Rectal smooth muscle tissue (tissue), 1 donor: Measurements from ENCODE around the gene TCP11L2.

Experiments used
- H3K27ac ChIP-seq: one replicate; pipeline ENCODE4 v1.7.0; 2013; ENCODE audit warnings: low read depth, low read length, inconsistent platforms
- H3K27me3 ChIP-seq: one replicate; pipeline ENCODE4 v1.7.0; 2013; ENCODE audit warnings: low read length; ENCODE audit not compliant: control insufficient read depth, insufficient read depth
- H3K36me3 ChIP-seq: one replicate; pipeline ENCODE4 v1.7.0; 2013; ENCODE audit warnings: low read length; ENCODE audit not compliant: control insufficient read depth, insufficient read depth
- H3K4me1 ChIP-seq: one replicate; pipeline ENCODE4 v1.7.0; 2013; ENCODE audit warnings: low read length; ENCODE audit not compliant: control insufficient read depth, insufficient read depth
- H3K4me3 ChIP-seq: one replicate; pipeline ENCODE4 v1.7.0; 2013; ENCODE audit warnings: low read length
- H3K9ac ChIP-seq: one replicate; pipeline ENCODE4 v1.7.0; 2013; ENCODE audit warnings: low read length

TCP11L2 gene

GRCh38 chr12:106315523-106315922, 13.0 kb downstream of the TCP11L2 start:
- Histone ChIP-seq H3K9ac (no peak overlapping the region), H3K4me1 (peaks cover 2% of the 10 kb centered on the region), H3K4me3 (no peak overlapping the region), H3K27me3 (no peaks in the 10 kb centered on the region), H3K27ac (no peak overlapping the region), H3K36me3 (peaks cover 23% of the 10 kb centered on the region)

GRCh38 chr12:106317406-106318082, 15.0 kb downstream of the TCP11L2 start:
- no peaks in the 10 kb centered on the region for H3K27me3 ChIP-seq
- no peak overlapping the region for H3K27ac ChIP-seq
- no peak overlapping the region for H3K9ac ChIP-seq
- no peak overlapping the region for H3K4me3 ChIP-seq
- peaks cover 2% of the 10 kb centered on the region for H3K4me1 ChIP-seq
- peaks cover 37% of the 10 kb centered on the region for H3K36me3 ChIP-seq

GRCh38 chr12:106321139-106321850, 18.8 kb downstream of the TCP11L2 start:
- no peak overlapping the region for H3K9ac ChIP-seq
- peaks cover 41% of the 10 kb centered on the region for H3K36me3 ChIP-seq
- H3K27ac ChIP-seq: no peak overlapping the region
- H3K27me3 ChIP-seq: no peaks in the 10 kb centered on the region
- H3K4me1 ChIP-seq: peaks cover 2% of the 10 kb centered on the region
- no peak overlapping the region for H3K4me3 ChIP-seq

DNA sequence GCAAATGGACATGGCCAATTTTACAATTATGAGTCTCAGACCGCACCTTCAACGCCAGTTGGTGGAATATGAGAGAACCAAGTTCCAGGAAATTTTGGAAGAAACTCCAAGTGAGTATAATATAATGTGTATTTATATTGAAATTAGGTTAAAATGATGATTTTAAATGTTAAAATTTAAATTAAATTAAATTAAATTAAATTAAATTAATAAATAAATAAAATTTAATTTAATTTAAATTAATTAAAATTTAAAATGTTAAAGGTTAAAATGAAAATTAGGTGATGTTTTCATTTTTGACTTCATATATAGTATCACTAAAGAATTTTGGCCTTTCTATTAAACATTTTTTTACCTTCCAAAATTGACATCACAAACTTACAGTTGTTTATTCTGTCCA, 21.0 kb downstream of the TCP11L2 start:
- Histone ChIP-seq H3K9ac (no peak overlapping the region), H3K36me3 (peaks cover 35% of the 10 kb centered on the region), H3K27me3 (no peaks in the 10 kb centered on the region), H3K4me1 (no peaks in the 10 kb centered on the region), H3K4me3 (no peak overlapping the region), H3K27ac (no peak overlapping the region)

DNA sequence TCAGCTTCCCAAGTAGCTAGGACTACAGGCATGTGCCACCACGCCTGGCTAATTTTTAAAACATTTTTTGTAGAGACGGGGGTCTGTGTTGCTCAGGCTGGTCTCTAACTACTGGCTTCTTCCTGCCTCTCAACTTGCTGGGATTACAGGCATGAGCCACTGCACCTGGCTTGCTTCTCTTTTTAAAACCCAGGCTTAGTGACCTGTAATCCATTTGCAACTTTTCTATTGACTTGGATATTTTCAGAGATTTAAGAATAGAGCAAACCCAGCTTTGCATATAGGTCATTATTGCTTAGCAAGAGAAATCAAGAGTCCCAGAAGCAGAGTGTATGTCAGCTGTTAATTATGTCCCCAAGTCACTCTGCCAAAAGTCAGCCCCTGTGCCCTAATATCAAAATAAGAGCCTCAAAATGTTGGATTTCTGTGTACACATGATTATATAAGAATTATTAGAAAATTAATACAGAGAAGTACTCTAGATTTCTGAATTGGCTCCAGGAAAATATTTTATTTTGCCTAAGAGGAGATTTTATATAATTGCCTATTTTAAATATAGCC, 24.9 kb downstream of the TCP11L2 start:
- H3K36me3 ChIP-seq: peaks cover 17% of the 10 kb centered on the region
- no peak overlapping the region for H3K9ac ChIP-seq
- H3K27ac ChIP-seq: no peak overlapping the region

GRCh38 chr12:106328735-106329134, 26.2 kb downstream of the TCP11L2 start:
- H3K27ac ChIP-seq: no peak overlapping the region
- H3K27me3 ChIP-seq: no peaks in the 10 kb centered on the region
- H3K4me3 ChIP-seq: no peak overlapping the region
- peaks cover 13% of the 10 kb centered on the region for H3K36me3 ChIP-seq
- H3K4me1 ChIP-seq: no peaks in the 10 kb centered on the region
- H3K9ac ChIP-seq: no peak overlapping the region

More for the DNA sequence above, 24.9 kb downstream of the TCP11L2 start:
- Histone ChIP-seq H3K27me3 (no peaks in the 10 kb centered on the region), H3K4me3 (no peak overlapping the region), H3K4me1 (no peaks in the 10 kb centered on the region)

DNA sequence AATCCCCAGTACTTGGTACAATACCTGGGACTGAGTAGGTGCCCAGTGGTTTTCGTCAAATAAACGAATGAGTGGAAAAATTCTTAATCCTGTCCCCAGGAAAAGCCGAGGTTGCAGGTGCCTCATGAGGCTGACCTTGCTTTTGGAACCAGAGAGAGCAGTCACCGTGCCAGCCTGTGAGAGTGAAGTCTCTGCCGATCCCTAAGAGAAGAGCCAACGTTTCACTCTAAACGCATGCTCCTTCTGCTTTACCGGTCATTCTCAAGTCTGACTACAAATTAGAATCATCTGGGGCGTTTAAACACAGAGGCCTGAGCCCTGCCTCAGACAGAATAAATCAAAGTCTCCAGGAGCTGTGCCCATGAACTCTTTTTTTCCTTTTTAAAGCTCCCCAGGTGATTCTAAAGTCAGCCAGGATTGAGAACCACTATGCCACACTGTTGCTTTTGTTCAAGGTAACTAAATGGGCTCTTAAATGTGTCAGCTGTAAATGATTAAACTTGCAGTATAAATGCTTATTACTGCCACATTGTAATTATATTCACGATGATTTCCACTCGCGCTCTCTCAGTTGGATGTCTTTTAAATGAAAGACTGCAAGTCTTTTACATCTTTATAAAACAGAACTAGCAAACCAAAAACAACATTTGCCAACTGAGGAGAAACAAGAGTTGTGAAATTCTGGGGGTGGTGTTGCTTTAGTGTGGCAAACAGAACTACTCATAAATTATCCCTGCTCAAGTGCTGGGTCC, 26.9 kb downstream of the TCP11L2 start:
- H3K9ac ChIP-seq: no peak overlapping the region
- no peaks in the 10 kb centered on the region for H3K27me3 ChIP-seq
- no peak overlapping the region for H3K27ac ChIP-seq
- no peaks in the 10 kb centered on the region for H3K4me1 ChIP-seq
- peaks cover 10% of the 10 kb centered on the region for H3K36me3 ChIP-seq
- no peak overlapping the region for H3K4me3 ChIP-seq

- no peaks in the 10 kb centered on the region for H3K4me1 ChIP-seq
- H3K27ac ChIP-seq: no peak overlapping the region
- no peak overlapping the region for H3K9ac ChIP-seq
- H3K27me3 ChIP-seq: no peaks in the 10 kb centered on the region
- H3K4me3 ChIP-seq: no peak overlapping the region
- peaks cover 7% of the 10 kb centered on the region for H3K36me3 ChIP-seq
These were observed 29.1 kb downstream of the TCP11L2 start for GRCh38 chr12:106331599-106331998.

DNA sequence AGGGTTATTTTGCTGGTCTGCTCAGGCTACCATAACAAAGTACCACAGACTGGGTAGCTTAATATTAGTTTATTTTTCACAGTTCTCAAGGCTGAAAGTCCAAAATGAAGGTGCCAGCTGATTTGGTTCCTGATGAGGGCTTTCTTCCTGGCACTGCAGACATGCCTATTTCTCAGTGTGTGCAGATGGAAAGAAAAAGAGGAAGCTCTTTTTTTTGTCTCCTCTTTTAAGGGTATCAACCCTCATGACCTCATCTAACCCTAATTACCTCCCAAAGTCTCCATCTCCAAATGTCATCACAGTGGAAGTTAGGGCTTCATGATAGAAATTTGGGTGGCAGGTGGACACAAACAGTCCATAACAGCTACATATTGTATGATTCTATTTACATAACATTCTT, 30.0 kb downstream of the TCP11L2 start:
- H3K27me3 ChIP-seq: no peaks in the 10 kb centered on the region
- H3K9ac ChIP-seq: no peak overlapping the region
- peaks cover 7% of the 10 kb centered on the region for H3K36me3 ChIP-seq
- H3K27ac ChIP-seq: no peak overlapping the region
- no peaks in the 10 kb centered on the region for H3K4me1 ChIP-seq
- H3K4me3 ChIP-seq: no peak overlapping the region

DNA sequence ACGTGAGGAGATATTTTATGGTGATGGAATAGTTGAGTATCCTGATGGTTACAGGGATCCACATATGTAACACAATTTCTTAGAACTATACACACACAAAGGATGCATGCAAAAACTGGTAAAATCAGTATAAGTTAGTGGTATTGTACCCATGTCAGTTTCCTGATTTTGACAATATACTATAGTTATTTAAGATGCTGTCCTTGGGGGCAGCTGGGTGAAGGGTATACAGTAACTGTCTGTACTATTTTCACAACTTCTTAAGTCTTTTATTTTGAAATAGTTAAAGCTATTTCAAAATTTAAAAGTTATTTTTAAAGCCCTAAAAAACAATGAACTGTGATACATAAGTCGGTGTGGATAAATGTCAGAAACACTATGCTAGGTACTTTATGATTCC, 30.5 kb downstream of the TCP11L2 start:
- Histone ChIP-seq H3K27me3 (no peaks in the 10 kb centered on the region), H3K4me3 (no peak overlapping the region), H3K9ac (no peak overlapping the region), H3K27ac (no peak overlapping the region), H3K4me1 (no peaks in the 10 kb centered on the region), H3K36me3 (peaks cover 7% of the 10 kb centered on the region)

GRCh38 chr12:106333756-106334155, 31.2 kb downstream of the TCP11L2 start:
- H3K4me1 ChIP-seq: no peaks in the 10 kb centered on the region
- H3K27ac ChIP-seq: no peak overlapping the region
- H3K9ac ChIP-seq: no peak overlapping the region
- H3K4me3 ChIP-seq: no peak overlapping the region
- no peaks in the 10 kb centered on the region for H3K27me3 ChIP-seq
- H3K36me3 ChIP-seq: peaks cover 7% of the 10 kb centered on the region

GRCh38 chr12:106341086-106341877, 38.7 kb downstream of the TCP11L2 start:
- no peaks in the 10 kb centered on the region for H3K27me3 ChIP-seq
- H3K27ac ChIP-seq: peak overlapping the region; percentile 19
- no peaks in the 10 kb centered on the region for H3K36me3 ChIP-seq
- H3K4me3 ChIP-seq: no peak overlapping the region
- H3K9ac ChIP-seq: no peak overlapping the region
- peaks cover 14% of the 10 kb centered on the region for H3K4me1 ChIP-seq
